Fibroblast of mammary gland (primary cell): Measurements from ENCODE around the gene PIK3C3.

ENCODE experiments used
- DNase-seq: peaks from one replicate; pipeline ENCODE4 v3.0.0-alpha.2; 2010; ENCODE audit warnings: low read depth
- H3K4me3 ChIP-seq: 2 replicates; pipeline ENCODE4 v1.5.1; 2011; ENCODE audit warnings: low read depth, mild to moderate bottlenecking, low read length, moderate library complexity; ENCODE audit not compliant: control insufficient read depth
- TF ChIP-seq, protein P1 (sequence below): conservative IDR thresholded peaks from 2 replicates; pipeline ENCODE4 v1.5.1; 2011; ENCODE audit warnings: low read depth, low read length, inconsistent platforms; ENCODE audit not compliant: control insufficient read depth, insufficient read depth

The PIK3C3 gene

GRCh38 chr18:41922841-41923240, 32.2 kb upstream of the PIK3C3 start:
- TF ChIP-seq, protein P1, sequence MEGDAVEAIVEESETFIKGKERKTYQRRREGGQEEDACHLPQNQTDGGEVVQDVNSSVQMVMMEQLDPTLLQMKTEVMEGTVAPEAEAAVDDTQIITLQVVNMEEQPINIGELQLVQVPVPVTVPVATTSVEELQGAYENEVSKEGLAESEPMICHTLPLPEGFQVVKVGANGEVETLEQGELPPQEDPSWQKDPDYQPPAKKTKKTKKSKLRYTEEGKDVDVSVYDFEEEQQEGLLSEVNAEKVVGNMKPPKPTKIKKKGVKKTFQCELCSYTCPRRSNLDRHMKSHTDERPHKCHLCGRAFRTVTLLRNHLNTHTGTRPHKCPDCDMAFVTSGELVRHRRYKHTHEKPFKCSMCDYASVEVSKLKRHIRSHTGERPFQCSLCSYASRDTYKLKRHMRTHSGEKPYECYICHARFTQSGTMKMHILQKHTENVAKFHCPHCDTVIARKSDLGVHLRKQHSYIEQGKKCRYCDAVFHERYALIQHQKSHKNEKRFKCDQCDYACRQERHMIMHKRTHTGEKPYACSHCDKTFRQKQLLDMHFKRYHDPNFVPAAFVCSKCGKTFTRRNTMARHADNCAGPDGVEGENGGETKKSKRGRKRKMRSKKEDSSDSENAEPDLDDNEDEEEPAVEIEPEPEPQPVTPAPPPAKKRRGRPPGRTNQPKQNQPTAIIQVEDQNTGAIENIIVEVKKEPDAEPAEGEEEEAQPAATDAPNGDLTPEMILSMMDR = no peak
- H3K4me3 ChIP-seq = no peak overlapping the region
- DNase-seq = no peak

DNA sequence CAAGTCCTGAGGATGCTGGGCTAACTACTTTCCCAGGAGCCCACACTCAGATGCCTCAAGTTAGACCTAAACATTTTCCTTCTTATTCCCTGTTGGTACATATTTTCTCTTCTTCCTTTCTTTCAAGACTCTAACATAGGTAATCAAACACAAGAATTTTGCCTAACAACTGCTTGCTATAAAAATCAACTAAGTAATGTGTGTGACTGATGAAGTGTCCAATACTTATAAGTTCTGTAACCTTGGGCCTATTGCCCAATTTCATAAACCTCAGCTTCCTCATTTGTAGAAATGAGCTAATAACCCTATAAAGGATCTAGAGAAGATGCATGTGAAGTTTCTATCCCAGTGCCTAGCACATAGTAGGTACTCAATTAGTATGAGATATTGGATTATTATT, 31.6 kb upstream of the PIK3C3 start:
- no peak overlapping the region for H3K4me3 ChIP-seq
- DNase-seq = no peak
- TF ChIP-seq, protein P1 = no peak

DNA sequence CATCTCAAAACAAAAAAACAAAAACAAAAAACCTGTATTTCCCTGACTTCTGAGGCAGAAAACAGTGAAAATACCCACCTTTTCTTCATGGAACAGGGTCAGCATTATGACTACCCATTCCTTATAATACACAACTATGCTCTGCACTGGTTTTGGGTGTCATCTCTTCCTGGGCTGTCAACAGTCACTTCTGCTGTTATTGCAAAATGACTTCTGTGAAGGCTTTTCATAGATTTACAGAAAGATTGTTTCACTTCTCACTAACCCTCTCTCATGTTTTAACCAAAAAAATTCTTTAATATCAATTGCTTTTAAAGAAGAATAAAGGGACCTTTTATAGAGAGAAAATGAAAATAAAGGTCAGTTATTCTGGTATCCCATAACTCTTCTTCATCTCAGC, 26.5 kb upstream of the PIK3C3 start:
- DNase-seq = no peak

GRCh38 chr18:41932899-41933298, 22.1 kb upstream of the PIK3C3 start:
- H3K4me3 ChIP-seq = no peak overlapping the region
- DNase-seq = no peak
- TF ChIP-seq, protein P1 = no peak

More for the DNA sequence above, 26.5 kb upstream of the PIK3C3 start:
- no peak overlapping the region for H3K4me3 ChIP-seq
- TF ChIP-seq, protein P1 = no peak

GRCh38 chr18:41933778-41934177, 21.3 kb upstream of the PIK3C3 start:
- no peak overlapping the region for H3K4me3 ChIP-seq
- no peak for DNase-seq
- TF ChIP-seq, protein P1 = no peak

GRCh38 chr18:41936471-41937134, 18.4 kb upstream of the PIK3C3 start:
- TF ChIP-seq, protein P1 = no peak
- no peak for DNase-seq
- no peak overlapping the region for H3K4me3 ChIP-seq
